Measurements from ENCODE around the gene PDHB.

PDHB gene

DNA sequence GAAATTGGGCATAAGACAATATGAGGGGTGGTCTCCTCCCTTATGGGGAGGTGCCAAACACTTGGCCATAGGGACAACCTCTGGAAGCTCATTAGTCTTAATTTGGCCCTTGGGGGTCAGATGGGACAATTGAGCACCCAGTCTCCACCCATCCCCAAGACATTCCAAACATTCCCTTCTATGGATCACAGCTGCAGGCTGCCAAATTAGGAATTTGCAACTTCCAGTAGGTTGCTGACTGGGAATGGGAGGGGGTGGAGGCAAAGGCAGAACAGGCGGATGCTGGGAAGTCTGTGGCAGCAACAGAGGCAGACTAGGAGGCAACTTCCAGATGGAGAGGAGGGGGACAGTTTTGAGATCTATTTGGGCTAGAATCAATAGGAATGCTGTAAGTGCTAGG is 1.4 kb upstream of the PDHB start:
- DNase-seq, result no peak

DNA sequence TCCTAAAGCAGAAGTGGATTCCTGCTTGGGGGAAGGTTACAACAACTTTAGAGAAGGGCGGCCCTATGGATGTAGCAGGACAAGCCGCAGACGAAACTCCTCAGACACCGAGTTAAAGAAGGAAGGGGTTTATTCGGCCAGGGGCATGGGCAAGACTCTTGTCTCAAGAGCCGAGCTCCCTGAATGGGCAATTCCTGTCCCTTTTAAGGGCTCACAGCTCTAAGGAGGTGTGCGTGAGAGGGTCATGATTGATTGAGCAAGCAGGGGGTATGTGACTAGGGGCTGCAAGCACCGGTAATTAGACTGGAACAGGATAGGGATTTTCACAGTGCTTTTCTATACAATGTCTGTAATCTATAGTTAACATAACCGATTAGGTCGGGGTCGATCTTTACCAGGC is 879 bp upstream of the PDHB start:
- DNase-seq, result no peak

DNA sequence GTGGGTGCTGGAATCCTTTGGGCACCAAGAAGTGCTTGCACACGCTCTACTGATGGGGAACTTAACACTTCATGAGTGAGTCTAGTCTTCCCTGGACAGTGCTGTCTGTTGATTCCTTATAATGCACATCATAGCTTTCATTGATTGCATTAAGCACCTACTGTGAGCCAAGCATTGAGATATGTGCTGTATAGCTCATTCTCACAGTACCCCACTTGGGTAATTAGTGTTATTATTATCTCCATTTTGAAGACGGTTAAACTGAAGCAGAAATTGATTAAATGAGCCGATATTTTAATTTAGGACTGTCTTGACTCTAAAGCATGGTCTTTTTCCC is 504 bp upstream of the PDHB start:
- no peak for DNase-seq

DNA sequence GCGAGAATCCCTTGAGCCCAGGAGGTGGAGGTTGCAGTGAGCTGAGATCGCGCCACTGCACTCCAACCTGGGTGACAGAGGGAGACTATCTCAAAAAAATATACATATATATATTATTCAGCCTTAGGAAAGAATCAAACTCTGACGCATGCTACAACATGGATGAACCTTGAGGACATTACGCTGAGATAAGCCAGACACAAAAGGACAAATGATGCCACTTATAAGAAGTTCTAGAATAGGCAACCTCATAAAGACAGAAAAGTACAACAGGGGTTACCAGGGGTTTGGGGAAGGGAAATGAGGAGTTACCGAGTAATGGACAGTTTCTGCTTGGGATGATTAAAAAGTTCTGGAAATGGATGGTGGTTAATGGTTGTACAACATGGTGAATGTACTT is 727 bp downstream of the PDHB start:
- no peak for DNase-seq

DNA sequence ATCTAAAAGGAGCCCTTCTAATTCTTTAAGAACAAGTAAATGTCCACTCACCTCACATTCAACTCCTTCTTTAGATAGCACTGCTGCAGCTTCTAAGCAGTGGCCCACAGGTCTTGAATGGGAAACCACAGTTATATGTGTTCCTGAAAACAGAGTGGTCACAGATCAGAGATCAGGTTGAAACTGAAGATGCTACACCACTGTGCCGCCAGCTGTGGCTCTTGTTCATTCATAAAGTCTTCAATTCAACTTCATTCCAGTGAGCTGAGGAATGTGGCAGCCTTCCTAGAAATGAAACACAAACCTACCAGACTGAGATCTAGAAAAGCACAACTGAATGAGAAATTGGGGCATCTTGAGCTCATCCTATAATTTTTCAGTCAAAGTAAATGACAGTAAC is 4.0 kb downstream of the PDHB start:
- DNase-seq, result no peak

DNA sequence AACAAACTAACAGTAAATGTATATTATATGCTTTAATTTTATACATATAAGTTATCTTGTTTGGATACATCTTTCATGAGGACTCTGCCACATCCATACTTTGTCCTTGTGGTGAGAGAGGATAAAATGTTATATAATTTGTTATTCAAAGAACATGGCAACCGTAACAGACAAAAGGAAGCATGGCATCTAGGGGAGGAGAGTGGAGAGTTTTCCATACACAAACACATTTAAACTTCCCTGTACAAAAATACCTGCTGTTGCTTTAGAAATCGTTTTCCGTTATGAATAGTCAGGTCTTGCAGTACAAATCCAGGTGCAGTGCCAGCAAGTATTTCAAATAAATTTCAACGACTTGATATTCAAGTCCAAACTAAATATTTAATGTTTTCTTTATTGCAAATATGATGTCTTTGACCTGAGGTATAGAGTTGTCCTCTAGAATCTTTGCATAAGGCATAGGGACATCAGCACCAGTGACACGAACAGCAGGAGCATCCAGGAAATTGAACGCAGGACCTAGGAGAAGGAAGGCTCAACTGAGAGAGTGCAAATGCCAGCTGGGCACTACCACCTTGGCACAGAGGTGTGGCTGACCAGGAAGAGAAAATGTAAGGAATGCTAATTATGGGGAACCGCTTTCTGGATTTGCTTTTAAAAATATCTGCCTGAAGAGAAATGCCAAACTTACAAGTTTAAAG is 5.8 kb downstream of the PDHB start:
- DNase-seq, result no peak

DNA sequence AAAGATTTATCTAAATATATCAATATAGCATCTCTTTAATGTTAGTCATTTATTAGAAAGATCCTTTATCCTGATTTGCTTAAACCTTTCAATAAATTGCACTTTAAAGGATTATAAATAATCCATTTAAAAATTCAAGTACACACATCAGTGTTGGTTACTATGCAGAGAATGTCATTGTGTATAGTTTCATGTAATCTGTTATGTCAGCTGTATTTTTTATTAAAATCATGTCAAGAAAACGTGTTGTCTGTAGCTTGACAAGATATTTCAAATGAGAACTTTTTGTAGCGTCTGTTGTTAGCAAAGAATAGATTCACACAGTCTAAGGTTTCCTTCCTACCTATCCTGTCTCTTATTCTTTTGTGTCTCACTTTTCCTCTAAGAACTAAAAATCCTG is 7.8 kb downstream of the PDHB start:
- DNase-seq, result no peak

DNA sequence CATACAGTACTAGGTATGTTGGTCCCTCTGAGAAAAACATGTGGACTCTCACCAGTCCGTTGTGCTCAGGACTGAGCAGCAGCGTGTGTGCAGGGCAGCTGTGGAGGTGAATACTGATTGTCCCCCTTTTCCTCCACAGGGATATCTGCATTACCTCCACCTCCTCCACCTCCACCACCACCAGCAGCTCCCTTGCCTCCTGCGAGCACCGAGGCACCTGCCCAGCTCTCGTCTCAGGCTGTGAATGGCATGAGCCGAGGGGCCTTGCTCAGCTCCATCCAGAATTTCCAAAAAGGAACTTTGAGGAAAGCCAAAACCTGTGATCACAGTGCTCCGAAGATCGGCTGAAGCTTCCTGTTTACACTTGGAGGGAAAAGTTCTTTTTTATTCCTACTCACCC is 9.0 kb downstream of the PDHB start:
- DNase-seq, result no peak

DNA sequence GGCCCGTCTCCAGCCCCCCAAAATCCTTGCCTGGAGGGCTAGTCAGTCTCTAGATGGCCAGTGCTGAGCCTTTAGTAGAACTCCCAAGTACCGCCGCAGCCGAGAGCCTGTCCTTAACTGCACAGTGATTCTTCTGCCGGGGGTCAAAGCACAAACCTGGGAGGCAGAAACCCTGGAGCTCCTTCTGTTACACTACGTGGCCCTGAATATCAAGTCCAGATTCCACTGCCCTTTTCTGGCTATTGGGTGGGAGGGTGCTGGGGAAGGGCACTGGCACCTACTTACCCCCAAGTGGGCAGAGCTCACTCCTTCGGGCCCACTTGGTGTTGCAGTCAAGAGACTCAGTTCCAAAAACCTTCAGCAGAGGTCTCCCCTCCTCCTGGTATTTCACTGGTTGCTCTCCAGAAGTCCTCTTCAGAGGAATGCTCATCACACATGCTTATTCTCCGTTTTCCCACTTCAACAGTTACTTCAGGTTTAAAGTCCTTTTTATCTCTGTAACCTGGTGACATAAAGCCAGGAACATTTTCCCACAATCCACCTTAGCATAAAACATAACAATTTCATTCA is 10.8 kb downstream of the PDHB start:
- DNase-seq, result no peak

DNA sequence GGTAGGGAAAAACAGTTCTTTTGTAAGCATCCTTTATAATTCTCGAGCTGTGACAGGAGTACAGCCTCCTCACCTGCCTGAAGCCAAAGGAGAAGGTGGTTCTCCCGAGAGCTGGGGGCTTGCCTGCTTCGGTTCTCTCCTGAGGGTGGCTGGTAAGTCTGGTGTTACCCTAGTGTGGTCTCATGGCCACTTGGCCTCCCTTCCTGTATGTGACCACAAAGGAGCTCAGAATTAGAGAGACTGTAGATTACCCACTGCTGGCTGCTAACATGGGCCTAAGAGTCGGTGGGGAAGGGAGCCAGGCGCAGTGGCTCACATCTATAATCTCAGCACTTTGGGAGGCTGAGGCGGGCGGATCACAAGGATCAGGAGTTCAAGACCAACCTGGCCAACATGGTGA is 12.6 kb downstream of the PDHB start:
- DNase-seq, result no peak

DNA sequence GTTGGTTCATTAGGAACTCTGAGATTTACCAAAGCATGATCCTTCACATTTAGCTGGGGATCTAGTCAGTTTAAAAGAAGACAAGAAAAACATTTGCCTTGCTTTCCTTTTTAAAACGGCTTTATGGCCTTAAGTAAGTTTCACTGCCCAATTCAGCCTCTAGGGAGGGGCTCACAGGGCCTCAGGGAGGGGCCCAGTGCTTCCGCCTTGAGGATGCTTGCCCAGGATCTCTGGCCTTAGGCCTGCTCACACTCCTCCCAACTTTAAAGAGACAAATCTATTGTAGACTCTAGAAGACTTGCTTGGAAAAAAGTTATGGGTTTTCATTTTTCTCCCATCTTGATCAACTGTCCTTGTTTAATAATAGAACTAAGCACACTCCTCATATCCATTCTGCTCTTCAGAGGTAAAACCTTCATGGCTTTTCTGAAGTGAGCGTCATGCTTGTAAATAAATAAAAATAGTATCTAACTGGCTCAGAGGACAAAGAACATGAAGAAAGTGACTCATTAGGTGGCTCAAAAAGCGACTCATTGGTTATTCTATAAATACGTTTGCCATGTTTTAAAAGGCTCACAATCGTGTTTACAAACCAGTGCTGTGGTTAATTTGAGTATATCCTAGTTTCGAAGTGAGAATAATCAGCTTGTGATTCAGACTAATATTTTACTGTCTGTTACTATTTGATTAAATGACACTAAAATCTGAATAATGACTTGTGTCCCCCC is 13.7 kb downstream of the PDHB start:
- no peak for DNase-seq

DNA sequence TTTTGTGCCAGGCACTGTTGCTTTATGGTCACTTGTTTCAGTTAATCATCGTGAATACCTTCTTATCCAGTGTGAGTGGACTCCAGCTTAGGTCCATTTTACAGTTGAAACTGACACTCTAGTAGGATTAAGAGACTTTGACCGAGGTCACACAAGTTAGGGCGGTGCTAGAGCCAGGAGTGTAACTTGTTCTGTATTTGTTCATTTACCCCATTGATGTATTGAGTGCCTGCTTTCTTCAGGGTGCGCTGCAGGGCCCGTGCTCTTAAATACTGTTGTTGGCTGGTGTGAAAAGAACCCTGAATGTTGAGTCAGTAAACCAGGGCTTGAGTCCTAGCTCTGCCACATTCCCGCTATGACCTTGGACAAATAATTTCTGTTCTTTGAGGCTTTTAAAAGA is 15.4 kb downstream of the PDHB start:
- no peak for DNase-seq

DNA sequence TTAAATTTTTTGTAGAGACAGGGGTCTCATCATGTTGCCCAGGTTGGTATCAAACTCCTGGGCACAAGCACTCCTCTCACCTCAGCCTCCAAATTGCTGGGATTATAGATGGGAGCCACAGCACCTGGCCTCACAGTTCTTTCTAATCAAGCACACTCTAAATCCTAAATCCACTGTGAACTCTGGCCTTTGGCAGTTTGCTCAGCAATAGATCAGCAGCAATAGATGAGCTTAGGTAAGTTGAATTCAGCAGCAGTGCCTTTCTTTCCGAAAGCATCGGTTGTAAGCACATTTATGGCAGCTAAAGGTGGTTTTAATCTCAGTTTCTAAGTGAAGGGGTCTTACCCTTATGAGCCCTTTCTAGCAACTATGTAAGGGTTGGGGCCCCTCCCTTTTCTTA is 16.6 kb downstream of the PDHB start:
- DNase-seq, result no peak

DNA sequence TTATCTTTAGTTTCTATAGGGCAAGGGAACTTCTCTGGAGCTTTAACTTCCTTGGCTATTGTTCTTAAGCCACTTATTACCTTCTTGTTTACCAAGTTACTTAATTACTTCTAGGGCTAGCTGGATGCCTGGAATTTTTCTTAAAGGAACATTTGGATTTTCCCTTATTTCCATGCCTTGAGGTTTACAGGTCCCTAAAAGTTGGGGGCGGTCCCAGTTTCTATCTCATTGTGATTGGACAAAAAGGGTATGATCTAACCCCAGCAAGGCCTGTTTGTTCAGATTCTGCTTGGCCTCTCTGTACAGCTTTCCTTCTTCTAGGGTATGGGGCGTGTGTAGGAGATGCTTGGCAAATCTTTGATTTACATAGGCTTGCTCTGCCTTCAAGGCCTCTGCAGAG is 17.4 kb downstream of the PDHB start:
- no peak for DNase-seq

DNA sequence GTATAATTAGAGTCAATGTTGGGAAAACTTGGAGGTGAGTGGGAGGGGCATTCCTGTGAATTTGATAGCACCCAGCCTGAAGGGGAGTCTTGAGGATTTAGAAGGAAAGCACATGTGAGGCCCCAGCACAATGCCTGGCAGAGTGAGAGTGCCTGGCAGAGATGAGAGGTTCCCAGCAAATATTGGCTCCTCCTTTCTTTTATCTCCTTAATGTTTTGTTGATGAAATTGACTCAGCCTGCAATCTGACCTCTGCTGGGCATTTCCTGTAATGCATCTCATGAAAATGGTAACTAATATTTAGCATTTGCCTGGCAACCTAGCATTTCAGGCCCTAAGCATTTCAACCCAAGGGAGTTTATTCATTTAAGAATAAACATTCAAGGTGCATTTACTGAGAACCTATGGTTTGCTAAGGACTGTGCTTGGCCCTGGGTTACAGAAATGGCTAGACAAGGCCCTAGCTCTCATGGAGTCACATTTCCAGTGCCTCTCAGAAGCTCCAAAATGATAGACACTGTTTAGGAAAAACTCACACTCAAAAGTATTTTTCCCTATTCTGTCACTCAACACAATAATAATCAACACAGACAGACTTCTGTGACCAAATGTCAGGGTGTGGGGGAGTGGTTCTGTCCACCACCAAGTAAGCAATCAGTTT is 19.0 kb downstream of the PDHB start:
- peak; percentile 6 for DNase-seq

DNA sequence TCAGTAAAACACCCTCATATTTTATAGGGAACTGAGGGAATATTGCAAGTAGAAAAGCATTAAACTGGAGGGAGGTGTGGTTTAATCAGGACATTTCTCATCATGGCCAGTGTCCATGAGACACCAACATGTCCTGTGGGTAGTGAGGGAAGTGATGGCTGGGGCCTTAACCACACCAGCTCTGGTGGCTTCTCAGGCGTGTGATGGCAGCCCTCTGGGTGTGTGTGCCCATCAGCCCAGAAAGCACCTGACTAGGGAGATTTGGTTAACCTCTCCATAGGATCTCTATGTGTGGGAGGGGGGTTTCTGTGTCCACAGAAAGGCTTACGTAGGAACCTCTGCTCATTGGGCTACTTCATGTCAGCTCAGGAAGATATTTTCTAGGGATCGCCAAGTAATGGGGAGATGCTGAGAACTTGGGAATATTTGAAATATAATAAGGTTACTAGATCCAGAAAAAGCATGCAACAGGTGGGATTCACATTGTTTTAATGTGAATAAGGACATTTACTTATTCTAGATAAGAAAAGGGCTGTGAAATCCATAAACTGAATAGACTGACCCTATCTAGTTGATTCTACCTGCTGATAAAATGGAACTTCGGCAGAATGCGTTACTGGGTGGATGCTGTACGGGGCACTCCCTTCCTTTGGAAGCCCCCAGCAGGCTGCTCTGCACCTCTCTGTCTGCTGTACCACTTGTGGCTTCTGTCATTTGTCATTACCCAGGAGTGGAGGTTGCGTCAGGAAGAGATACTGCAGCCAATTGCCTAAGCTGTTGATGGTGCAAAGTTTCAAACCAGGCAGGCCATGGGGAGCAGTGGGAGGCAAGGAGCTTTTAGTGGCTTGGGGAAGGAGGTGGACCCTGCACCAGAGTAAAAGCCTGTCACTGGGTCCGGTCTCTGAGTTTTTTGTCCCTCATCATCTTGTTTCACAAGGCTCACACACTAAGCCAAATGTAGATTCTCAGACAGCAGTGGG is 21.5 kb downstream of the PDHB start:
- DNase-seq, result no peak

DNA sequence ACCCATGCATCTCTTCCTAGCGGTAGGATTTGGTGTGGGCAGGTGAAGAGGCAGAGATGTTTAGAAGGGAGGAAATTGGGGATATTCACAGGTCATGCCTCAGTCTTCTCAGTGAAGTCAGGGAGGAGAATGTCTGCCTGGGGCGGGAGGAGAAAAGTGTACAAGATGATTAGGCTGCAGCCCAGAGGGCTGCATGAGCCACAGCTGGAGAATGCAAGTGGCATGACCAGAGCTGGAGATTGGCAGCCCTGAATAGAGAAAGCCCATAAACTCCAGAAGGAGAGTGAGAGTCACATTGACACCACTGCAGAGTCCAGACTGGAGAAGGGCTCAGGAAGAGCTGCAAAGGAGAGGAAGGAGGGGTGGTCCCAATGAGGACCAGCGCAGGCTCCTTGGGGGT is 22.6 kb downstream of the PDHB start:
- no peak for DNase-seq

DNA sequence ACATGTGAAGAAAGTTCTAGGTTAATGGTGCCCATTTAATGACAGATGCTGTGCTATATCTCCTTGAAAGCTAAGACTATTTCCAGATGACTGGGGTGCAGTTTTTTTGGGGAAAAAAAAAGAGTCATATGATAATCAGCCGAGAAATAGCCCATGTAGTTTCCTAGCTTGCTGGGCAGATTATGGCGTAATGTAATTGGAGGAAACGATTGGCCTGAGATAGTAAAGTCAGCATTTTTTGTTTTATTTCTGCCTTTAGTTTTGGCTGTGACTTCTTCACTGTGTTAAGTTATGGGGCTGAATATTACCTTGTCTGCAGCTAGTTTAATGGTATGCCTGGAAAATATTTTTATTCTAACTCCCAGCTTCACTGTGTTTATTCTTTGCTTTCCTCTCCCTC is 24.0 kb downstream of the PDHB start:
- DNase-seq, result no peak

DNA sequence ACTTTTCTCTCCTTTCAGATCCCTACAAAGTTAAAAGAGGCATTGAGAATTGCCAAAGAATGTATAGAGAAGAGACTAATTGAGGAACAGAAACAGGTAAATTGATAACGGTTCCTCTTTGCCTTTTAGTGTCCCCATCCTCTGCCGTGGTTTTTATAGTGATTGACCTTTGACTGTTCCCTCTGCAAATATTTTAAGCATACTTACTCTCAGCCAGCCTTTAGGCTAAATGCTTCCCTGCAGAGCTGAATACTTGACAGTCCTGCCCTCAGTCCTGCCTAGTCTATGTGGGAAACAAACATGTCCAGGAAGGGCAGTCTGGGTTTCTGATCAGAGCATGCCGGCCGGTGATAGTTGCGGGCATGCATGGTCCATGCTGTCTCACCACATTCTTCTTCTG is 24.7 kb downstream of the PDHB start:
- no peak for DNase-seq

DNA sequence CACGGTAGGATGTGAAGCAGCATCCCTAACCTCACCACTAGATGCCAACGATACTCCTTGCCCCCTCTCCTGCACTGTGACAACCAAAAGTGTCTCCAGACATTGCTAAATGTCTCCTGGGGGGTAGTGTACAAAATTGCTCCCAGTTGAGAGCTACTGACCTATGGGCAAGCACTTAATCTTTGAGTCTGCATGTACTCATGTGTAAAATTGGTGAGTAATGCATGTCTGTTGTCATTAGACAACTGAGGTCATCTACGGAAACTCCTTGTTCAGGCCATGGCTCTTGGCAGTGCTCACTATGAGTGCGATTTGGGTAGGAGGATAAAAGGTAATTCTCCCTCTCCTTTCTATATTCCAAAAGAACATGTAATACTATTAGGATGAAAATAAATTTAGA is 29.2 kb downstream of the PDHB start:
- DNase-seq, result no peak

DNA sequence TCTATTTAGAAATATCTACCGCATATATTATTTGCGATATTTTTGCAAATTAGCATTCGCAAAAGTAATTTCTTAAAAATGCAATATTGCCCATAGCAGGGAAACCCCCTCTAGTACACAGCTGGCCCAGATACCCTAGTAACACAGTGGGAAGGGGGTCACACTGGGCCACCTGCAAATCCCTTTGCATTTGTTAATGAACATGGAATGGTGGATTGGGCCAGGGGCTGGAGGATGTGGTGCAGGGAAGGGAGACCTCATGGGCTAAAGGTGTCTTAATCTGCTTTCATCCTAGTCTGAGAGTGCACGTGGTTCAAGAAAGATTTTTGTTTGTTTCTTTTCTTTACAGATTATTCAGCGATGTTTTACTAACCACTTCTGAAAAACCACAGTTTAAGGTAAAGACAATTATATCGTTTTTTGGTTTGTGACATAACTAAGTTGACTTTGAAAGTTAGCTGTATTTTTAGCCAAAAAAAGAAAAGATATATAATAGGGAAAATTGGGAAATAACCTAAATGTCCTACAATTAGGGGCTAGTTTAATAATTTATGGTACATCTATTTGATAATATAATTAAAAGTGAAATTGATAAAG is 30.0 kb downstream of the PDHB start:
- DNase-seq, result no peak

DNA sequence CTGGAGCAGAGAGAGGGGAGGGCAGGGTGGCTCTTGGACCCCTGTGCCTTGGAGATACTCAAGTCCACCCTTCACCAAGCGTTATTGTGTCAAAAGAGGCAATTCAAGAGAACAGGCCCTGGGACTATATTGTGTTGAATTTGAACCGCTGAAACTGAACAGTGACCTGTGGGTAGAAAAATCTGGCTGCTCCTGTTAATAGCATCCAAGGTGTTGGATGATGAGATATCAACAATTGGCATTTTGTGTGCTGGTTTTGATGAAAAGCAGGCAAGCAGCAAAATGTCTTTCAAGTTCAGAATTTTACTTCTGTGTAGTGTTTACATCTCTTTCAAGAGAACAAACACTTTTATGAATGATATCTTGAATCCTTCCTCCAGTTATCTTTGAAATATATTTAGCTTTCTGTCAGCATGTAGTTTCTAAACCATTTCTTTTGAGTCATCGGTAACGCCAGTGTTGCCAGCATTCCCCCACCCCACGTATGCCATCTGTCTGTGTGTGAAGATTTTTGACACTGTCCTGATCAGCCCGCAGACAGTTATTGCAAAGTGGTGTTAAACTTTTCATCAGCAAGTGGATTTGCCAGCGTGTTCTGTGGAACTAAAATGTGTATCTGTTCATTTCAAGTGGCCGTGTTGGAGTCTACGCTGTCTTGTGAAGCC is 34.8 kb downstream of the PDHB start:
- DNase-seq, result no peak

All from NCI-H187 treated with DMSO at 0.1 percent for 48 hours (cell line).